C4-2B (cell line): ENCODE measurements around the gene NNT.

Experiments used
- H3K27ac ChIP-seq: fragments of 450-650 bp; 2 replicates; pipeline ENCODE4 v1.5.1; 2017
- CTCF ChIP-seq: fragments of 450-650 bp; conservative IDR thresholded peaks from 2 replicates; pipeline ENCODE4 v1.5.1; 2017; ENCODE audit warnings: mild to moderate bottlenecking
- ZFX ChIP-seq: fragments of 450-650 bp; IDR thresholded peaks from 2 replicates; pipeline ENCODE4 v1.6.1; 2017

NNT gene

GRCh38 chr5:43619380-43619779 lies 16.4 kb downstream of the NNT start:
- no peak overlapping the region for H3K27ac ChIP-seq
- no peak for TF ChIP-seq ZFX
- no peak for TF ChIP-seq CTCF

- no peak for TF ChIP-seq ZFX
- no peak for TF ChIP-seq CTCF
- H3K27ac ChIP-seq: no peak overlapping the region
These were observed 16.9 kb downstream of the NNT start for GRCh38 chr5:43619911-43620310.

- H3K27ac ChIP-seq: no peak overlapping the region
- no peak for TF ChIP-seq CTCF
- no peak for TF ChIP-seq ZFX
These were observed 18.0 kb downstream of the NNT start for GRCh38 chr5:43620944-43621505.

- H3K27ac ChIP-seq: no peak overlapping the region
- TF ChIP-seq CTCF (no peak), ZFX (no peak)
These were observed 19.1 kb downstream of the NNT start for GRCh38 chr5:43622074-43622473.

GRCh38 chr5:43623048-43623680 lies 20.2 kb downstream of the NNT start:
- no peak overlapping the region for H3K27ac ChIP-seq
- TF ChIP-seq ZFX: no peak

- peak; percentile 85 for TF ChIP-seq CTCF
- TF ChIP-seq ZFX: no peak
- no peak overlapping the region for H3K27ac ChIP-seq
These were observed 24.0 kb downstream of the NNT start for GRCh38 chr5:43627028-43627427.

- no peak overlapping the region for H3K27ac ChIP-seq
- TF ChIP-seq CTCF (peak; percentile 86), ZFX (no peak)
These were observed 28.4 kb downstream of the NNT start for GRCh38 chr5:43631182-43631910.
